Measurements from ENCODE around the gene GRIK1.

Gene GRIK1

DNA sequence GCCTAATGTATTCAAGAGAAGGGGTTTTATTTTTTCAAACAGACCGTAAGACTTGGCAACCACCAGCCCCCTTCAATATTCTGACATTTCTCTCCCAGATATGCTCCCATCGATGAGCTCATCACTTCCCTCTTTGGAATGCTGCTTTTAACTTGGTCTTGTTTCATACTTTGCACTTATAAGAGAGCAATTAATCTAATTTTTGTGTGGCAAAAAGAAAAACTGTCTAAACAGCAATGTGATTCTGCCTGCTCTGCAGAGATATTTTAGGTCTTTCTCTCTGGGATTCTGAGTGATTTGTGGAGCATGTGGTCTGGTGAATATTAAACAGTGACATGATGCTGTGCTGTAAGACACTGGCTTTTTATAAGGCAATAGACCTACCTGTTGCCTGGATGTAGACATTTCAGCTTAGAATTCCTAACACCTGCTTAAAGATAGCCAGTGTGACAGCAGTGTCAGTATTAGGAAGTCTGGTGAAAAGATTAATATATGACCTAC is 356.3 kb downstream of the GRIK1 start:
- no peak for DNase-seq

- no peak for DNase-seq
Observed at GRCh38 chr21:29582855-29583254, 356.9 kb downstream of the GRIK1 start.

GRCh38 chr21:29581393-29581792 is 358.4 kb downstream of the GRIK1 start:
- no peak for DNase-seq

- DNase-seq = no peak
Observed at GRCh38 chr21:29580732-29581285, 359.0 kb downstream of the GRIK1 start.

DNA sequence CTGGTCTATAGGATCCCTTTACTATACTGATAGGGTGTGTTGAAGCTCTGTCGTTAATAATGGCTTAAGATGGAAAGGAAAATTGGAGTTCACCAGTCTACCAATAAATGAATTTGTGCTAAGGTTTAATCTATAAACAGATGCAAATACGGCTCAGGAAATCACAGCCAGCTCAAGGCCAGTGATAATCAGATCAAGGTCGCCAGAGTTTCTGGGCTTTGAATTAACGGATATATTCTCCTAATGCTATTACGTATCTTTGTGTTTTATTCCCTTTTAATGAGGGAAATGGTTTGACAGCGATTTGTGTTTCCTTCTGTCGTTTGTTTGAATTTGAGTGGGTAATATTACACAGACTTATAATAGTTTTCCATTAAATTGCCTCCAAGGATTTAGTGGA is 361.5 kb downstream of the GRIK1 start:
- no peak for DNase-seq

GRCh38 chr21:29571949-29572348 is 367.8 kb downstream of the GRIK1 start:
- DNase-seq = no peak

- DNase-seq = no peak
Observed at GRCh38 chr21:29568020-29568697, 371.6 kb downstream of the GRIK1 start.

GRCh38 chr21:29557931-29558725 is 381.7 kb downstream of the GRIK1 start:
- no peak for DNase-seq

DNA sequence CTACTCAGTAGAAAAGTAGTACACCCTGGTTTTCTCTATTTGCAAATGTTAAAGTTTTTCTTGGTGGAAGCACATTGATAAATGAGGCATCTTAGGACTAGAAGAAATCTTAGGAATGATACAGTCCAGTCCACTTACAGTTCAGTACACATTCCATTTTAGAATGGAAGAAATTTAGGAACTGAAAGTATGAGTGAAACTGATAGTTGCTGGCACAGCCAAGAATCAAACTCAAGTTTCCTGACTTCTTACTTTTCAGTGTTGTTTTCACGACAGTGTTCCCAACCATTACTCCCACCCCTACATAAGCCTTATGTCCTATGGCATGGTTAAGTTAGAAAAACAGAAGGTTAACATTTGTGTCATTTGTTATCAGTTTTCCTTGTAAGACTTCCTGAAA is 382.6 kb downstream of the GRIK1 start:
- DNase-seq = no peak

DNA sequence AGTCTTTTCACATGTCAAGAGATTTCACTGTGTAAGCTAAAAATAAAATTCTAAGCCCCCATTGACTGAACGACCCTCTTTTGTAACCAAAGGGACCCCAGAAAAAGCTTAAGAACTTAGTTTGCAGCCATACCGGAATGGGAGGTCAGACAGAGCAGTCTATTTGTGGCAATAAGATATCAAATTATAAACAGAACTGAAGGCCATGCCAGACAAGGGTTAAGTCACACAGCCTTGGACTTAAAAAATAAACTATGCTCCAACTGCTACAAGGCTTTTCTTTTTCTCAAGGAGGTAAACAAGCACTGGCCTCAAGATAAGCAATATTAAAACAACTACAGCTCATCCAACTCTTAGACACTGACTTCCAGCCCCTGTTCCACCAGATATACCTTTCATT is 384.2 kb downstream of the GRIK1 start:
- no peak for DNase-seq

DNA sequence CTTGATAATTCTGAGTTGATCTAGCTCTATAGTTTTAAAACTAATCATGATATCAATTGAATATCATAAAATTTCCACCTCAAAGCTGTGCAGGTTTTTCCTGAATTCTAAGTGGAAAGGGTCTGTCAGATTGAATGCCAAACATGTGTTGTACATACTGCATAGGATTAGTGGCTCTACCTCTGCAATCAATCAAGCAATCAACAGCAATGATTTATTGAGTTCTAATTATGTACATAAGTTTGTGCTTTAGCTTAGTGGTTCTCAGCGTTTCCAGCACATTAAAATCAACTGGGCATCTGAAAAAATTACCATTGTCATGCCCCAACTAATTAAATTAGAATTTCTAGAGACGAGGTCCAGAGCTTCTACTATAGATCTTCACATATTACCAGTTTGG is 389.6 kb downstream of the GRIK1 start:
- no peak for DNase-seq

DNA sequence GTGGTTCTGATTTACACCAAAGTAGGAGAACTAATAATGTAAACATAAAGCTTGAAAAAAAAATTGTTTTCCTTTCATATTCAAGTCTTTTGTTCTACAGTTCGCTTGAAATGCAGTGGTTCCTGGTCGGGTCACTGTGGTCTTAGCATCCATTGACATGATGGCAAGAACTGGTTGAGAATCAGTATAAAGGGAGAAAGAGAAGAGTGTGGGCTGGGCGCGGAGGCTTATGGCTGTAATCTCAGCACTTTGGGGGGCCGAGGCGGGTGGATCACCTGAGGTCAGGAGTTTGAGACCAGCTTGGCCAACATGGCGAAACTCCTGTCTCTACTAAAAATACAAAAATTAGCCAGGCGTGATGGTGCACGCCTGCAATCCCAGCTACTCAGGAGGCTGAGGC is 390.2 kb downstream of the GRIK1 start:
- DNase-seq = no peak

- DNase-seq = no peak
Observed at GRCh38 chr21:29547998-29548397, 391.8 kb downstream of the GRIK1 start.

DNA sequence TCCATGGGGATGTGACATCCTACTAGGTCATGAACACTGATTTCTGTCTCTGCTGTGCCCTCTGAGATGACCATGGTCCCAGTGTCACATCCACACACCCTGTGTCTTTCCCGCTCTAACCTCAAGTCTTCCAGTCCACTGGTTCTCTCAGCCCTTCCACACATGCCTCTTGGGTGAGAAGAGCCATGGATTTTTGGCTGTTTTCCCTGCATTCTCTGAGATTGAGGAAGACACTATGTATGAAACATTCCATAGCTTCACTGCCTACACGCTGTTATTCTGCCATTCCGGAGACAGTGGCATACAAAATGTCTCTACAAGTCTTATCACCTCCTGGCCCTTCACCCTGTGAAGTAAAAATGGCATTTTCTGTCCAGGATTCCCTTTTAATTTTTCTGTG is 393.7 kb downstream of the GRIK1 start:
- no peak for DNase-seq

DNA sequence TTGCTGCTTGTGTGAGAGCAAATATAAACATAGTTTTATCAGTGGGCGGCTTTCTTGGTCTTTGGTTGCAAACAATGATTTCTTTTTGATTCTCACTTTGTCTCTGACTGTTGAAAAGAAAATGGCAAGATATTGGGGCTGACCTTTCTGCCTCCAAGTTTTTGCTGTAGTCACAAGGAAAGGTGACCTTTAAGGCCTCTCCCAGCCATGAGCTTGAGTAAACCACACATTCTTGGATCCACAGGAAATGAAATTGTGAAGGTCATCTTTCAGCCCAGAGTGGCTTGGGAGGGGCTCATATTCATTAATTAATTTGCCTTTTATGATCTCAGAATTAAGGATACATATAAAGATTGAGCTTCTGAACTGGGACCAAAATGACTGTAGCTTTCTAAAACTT is 399.5 kb downstream of the GRIK1 start:
- DNase-seq = no peak

DNA sequence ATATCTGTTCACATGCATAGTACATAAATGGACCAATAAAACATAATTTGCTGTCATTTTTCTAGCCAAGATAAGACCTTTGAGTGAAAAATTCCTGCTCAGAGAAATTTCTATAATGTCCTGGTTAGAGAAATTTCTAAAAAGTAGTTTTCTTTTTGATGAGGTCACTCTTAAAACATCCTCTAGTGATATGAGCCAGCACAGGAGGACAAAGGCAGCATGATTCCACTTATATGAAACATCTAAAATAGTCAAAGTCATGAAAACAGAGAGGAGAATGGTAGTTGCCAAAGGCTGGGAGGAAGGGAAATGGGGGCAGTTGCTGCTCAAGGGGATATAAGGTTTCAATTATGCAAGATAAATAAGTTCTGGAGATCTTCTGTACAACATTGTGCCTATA is 401.7 kb downstream of the GRIK1 start:
- no peak for DNase-seq

DNA sequence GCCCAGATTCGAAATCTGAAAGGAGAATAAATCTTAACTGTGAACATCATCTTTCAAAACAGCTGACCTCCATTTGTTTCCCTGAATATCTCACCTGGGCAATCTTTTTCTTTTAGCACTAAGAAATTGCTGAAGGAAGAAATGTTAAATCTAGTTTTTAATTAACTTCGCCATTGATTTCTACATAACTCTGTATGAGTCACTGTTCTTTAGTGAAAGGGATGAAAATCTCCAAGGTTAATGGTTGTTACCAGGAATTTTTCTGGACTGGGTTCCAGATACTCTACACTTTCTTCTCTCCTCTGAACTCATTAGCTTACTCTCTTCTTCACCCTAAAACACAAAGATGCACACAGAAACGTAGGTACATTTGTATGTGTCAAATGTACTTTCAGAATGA is 405.3 kb downstream of the GRIK1 start:
- DNase-seq = no peak

GRCh38 chr21:29529139-29529538 is 410.7 kb downstream of the GRIK1 start:
- no peak for DNase-seq

GRCh38 chr21:29526545-29526944 is 413.3 kb downstream of the GRIK1 start:
- no peak for DNase-seq

- no peak for DNase-seq
Observed at GRCh38 chr21:29524055-29524454, 415.7 kb downstream of the GRIK1 start.

DNA sequence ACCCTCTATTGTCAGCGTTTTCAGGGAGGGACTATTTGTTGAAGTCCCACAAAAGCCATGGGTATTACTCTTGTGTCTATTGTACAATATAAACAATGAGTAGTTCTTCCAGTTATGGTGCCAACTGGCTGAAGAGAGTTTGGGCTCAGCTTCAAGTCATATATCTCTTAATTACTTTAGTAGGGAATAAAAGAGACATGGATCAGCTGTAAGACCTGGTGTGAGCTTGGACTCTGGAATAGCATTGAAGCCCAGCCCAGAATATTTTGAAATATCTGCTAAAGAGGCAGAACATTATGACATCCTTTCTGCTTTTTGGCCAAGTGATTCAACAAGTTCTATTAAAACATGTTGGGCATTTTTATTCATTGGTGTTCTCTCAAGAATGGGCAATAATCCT is 416.1 kb downstream of the GRIK1 start:
- no peak for DNase-seq

- DNase-seq = no peak
Observed at GRCh38 chr21:29521872-29522271, 417.9 kb downstream of the GRIK1 start.

GRCh38 chr21:29520171-29520570 is 419.6 kb downstream of the GRIK1 start:
- no peak for DNase-seq

GRCh38 chr21:29514652-29515247 is 425.0 kb downstream of the GRIK1 start:
- DNase-seq = no peak

All from NCI-H1092 (cell line).